Measurements from ENCODE around the gene TMEM131L.
"Not testable (repeated sequence)": the region's sequence is repeated elsewhere in the genome, so short reads cannot be mapped to it uniquely, and the experiment has no call there.

Gene TMEM131L

GRCh38 chr4:153450544-153450917 is 15.6 kb upstream of the TMEM131L start:
- no peak for DNase-seq

GRCh38 chr4:153451145-153451544 is 15.0 kb upstream of the TMEM131L start:
- not testable (repeated sequence) for DNase-seq

GRCh38 chr4:153451911-153452657 is 14.1 kb upstream of the TMEM131L start:
- no peak for DNase-seq

- no peak for DNase-seq
These were observed 13.3 kb upstream of the TMEM131L start for GRCh38 chr4:153452658-153453378.

GRCh38 chr4:153453402-153453801 is 12.8 kb upstream of the TMEM131L start:
- no peak for DNase-seq

- no peak for DNase-seq
These were observed 7.2 kb upstream of the TMEM131L start for GRCh38 chr4:153458969-153459368.

GRCh38 chr4:153461549-153461948 is 4.6 kb upstream of the TMEM131L start:
- DNase-seq: not testable (repeated sequence)

GRCh38 chr4:153464068-153464467 is 2.1 kb upstream of the TMEM131L start:
- DNase-seq: no peak

GRCh38 chr4:153465140-153465539 is 1.0 kb upstream of the TMEM131L start:
- no peak for DNase-seq

- DNase-seq: peak; percentile 21 to 68
These were observed 512 bp upstream of the TMEM131L start for GRCh38 chr4:153465615-153466080.

GRCh38 chr4:153466949-153467896 is 1.1 kb downstream of the TMEM131L start:
- DNase-seq: peak; percentile 41 to 78

- no peak for DNase-seq
These were observed 1.7 kb downstream of the TMEM131L start for GRCh38 chr4:153467897-153468262.

GRCh38 chr4:153468587-153468986 is 2.4 kb downstream of the TMEM131L start:
- DNase-seq: no peak

- no peak for DNase-seq
These were observed 2.9 kb downstream of the TMEM131L start for GRCh38 chr4:153469031-153469430.

- DNase-seq: not testable (repeated sequence)
These were observed 5.0 kb downstream of the TMEM131L start for GRCh38 chr4:153471071-153471697.

- no peak for DNase-seq
These were observed 5.5 kb downstream of the TMEM131L start for GRCh38 chr4:153471698-153472093.

GRCh38 chr4:153472122-153473037 is 6.2 kb downstream of the TMEM131L start:
- no peak for DNase-seq

GRCh38 chr4:153474251-153474650 is 8.1 kb downstream of the TMEM131L start:
- no peak for DNase-seq

- DNase-seq: no peak
These were observed 10.8 kb downstream of the TMEM131L start for GRCh38 chr4:153476829-153477574.

- no peak for DNase-seq
These were observed 12.9 kb downstream of the TMEM131L start for GRCh38 chr4:153479101-153479500.

GRCh38 chr4:153480704-153481103 is 14.5 kb downstream of the TMEM131L start:
- no peak for DNase-seq
